Neutrophil (primary cell): ENCODE measurements around the gene IL4.

ENCODE experiments used
- H3K27ac ChIP-seq: fragments of 200-600 bp; sonication (generic); 2 replicates; pipeline ENCODE4 v1.5.1; 2016; ENCODE audit warnings: mild to moderate bottlenecking, moderate library complexity
- H3K27me3 ChIP-seq: fragments of 200-600 bp; sonication (generic); 2 replicates; pipeline ENCODE4 v1.6.0; 2016; ENCODE audit warnings: mild to moderate bottlenecking
- H3K36me3 ChIP-seq: fragments of 200-600 bp; sonication (generic); 2 replicates; pipeline ENCODE4 v1.5.1; 2017
- H3K4me1 ChIP-seq, 2 experiments: fragments of 200-600 bp in 1 of 2; sonication (generic) in 1 of 2; 1 replicate in 1 of 2; 2 replicates in 1 of 2; pipeline versions ENCODE4 v1.5.1 to v1.6.1; 2013 to 2016; ENCODE audit warnings: low read depth in 1 of 2, low read length in 1 of 2, mild to moderate bottlenecking in 1 of 2, moderate library complexity in 1 of 2; ENCODE audit not compliant: control insufficient read depth in 1 of 2, insufficient read depth in 1 of 2
- H3K4me3 ChIP-seq, 2 experiments: fragments of 200-600 bp in 1 of 2; sonication (generic) in 1 of 2; 1 replicate in 1 of 2; 2 replicates in 1 of 2; pipeline ENCODE4 v1.5.1; 2013 to 2016; ENCODE audit warnings: low read depth in 1 of 2, low read length in 1 of 2, mild to moderate bottlenecking in 1 of 2, moderate library complexity in 1 of 2
- H3K9me3 ChIP-seq: fragments of 200-600 bp; sonication (generic); 2 replicates; pipeline ENCODE4 v1.5.1; 2016
- TF ChIP-seq, protein P1 (sequence below): fragments of 200-600 bp; sonication (generic); IDR thresholded peaks from 2 replicates; pipeline ENCODE4 v1.5.1; 2016; ENCODE audit warnings: antibody characterized with exemption

The IL4 gene

DNA sequence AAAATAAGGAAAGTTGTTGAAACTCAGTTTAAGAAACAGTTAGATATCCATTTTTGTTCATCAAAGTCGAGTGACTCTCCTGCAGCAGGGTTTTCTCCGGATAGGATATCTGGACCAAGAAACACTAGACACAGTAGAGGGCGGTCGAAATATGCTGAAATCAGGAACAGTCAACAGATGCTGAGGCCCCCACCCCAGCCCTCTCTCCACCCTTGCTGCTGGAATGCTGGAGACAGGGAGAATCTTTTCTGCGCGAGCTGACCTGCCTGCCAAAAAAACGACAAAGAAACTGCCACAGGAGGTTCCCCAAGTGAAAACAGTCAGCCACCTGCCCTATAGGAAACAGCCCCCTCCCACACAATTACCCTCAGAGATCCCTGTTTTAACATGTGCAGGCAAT, 20.1 kb upstream of the IL4 start:
- Histone ChIP-seq H3K27me3 (peaks cover 86% of the 10 kb centered on the region), H3K9me3 (no peaks in the 10 kb centered on the region), H3K4me3 (no peak overlapping the region), H3K36me3 (no peaks in the 10 kb centered on the region), H3K27ac (no peak overlapping the region), H3K4me1 (peaks cover 0 to 4% of the 10 kb centered on the region in 2 experiments)
- TF ChIP-seq, protein P1, sequence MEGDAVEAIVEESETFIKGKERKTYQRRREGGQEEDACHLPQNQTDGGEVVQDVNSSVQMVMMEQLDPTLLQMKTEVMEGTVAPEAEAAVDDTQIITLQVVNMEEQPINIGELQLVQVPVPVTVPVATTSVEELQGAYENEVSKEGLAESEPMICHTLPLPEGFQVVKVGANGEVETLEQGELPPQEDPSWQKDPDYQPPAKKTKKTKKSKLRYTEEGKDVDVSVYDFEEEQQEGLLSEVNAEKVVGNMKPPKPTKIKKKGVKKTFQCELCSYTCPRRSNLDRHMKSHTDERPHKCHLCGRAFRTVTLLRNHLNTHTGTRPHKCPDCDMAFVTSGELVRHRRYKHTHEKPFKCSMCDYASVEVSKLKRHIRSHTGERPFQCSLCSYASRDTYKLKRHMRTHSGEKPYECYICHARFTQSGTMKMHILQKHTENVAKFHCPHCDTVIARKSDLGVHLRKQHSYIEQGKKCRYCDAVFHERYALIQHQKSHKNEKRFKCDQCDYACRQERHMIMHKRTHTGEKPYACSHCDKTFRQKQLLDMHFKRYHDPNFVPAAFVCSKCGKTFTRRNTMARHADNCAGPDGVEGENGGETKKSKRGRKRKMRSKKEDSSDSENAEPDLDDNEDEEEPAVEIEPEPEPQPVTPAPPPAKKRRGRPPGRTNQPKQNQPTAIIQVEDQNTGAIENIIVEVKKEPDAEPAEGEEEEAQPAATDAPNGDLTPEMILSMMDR: no peak

DNA sequence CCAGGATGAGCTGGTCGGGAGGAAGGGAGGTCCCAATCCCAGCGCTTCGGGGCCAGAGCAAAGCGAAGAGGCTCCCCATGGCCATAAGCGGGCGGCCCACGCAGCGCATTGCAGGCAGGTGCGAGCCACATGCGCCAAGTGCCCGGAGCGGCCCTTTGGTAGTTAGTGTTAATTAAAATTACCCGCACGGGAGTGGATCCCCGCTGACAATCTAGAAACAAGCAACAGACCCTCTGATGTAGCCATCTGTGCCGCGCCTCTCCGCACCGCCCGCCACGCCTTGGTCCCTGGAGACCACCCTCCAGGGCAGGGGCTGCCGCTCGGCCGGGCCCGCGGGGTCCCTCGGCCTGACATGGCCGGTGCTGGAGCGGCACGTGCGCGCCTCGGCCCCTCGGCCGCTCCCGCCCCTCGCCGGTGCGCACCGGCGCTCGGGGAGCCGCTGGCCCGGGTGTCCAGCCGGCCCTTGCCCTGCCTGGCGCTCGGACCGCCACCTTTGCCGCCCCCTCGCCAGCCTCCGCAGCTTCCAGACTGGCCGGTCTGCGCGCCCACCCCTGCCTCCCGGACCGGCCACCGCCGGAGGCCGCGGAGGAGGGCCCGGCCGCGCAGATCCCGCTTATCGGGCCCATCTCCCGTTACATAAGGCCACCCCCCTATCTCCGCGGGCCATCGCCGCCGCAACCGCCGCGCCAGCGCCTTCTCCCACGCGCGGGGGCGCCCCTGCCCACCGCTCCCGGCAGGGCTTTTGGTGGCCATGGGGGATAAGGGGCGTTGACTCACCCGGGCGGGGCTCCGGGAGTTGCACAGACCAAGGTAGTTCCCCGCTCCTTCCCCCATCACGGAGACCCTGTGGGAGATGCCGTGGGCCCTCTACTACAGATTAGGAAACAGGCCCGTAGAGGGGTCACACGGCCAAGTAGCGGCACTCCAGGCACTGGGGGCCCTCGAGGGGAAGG, 17.7 kb upstream of the IL4 start:
- H3K27ac ChIP-seq: no peak overlapping the region
- TF ChIP-seq, protein P1: no peak
- no peaks in the 10 kb centered on the region for H3K36me3 ChIP-seq
- peaks cover 76% of the 10 kb centered on the region for H3K27me3 ChIP-seq
- peaks cover 0 to 4% of the 10 kb centered on the region in 2 experiments for H3K4me1 ChIP-seq
- H3K4me3 ChIP-seq: no peak overlapping the region
- H3K9me3 ChIP-seq: no peaks in the 10 kb centered on the region

DNA sequence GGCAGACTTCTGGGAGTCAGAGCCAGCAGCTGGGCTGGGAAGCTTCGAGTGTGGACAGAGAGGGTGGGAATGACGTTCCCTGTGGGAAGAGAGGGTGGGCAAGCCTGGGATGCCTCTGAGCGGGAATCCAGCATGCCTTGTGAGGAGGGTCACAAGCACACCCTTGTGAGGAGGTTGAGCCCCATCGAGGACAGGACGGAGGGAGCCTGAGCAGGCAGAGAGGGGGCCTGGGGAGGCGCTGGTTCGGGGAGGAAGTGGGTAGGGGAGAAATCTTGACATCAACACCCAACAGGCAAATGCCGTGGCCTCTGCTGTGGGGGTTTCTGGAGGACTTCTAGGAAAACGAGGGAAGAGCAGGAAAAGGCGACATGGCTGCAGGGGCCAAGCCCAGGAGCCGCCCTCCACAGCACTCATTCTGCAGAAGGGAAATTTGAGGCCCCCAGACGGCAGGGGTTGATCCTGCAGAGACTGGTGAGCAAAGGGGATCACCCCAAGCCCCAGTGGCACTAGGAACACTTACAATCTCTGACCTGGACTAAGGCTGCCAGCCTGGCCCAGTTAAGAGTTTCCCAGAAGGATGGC, 16.9 kb upstream of the IL4 start:
- Histone ChIP-seq H3K4me3 (no peak overlapping the region), H3K27me3 (peaks cover 69% of the 10 kb centered on the region)

DNA sequence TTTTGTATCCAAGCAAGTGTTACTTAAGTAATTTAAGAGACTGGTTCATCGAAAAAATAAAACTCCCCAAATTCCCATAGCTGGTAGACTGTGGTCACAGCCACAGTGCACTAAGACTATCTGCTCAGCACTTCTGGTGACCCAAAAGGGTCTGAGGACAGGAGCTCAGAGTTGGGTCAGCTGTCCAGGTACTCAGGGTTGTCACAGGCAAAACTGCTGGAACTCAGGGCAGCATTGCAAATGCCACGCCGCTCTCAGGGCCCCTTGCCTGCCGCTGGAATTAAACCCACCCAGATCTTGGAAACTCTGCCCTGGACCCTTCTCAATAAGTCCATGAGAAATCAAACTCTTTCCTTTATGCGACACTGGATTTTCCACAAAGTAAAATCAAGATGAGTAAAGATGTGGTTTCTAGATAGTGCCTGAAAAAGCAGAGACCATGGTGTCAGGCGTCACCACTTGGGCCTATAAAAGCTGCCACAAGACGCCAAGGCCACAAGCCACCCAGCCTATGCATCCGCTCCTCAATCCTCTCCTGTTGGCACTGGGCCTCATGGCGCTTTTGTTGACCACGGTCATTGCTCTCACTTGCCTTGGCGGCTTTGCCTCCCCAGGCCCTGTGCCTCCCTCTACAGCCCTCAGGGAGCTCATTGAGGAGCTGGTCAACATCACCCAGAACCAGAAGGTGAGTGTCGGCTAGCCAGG, 16.0 kb upstream of the IL4 start, which contains the start of gene IL13:
IL13 (plus strand) TSS at position 498 of the 705 bp plus-strand sequence; CDS start at position 512, 14 bp downstream.
- Histone ChIP-seq H3K4me3 (no peak within 1 kb of the TSS), H3K4me1 (peaks cover 0 to 4% of the 10 kb centered on the region in 2 experiments), H3K27ac (no peak within 1 kb of the TSS), H3K36me3 (no peaks in the 10 kb centered on the region), H3K27me3 (peaks cover 59% of the 10 kb centered on the region), H3K9me3 (no peaks in the 10 kb centered on the region)
- TF ChIP-seq, protein P1: no peak

More for the DNA sequence above, 16.9 kb upstream of the IL4 start:
- H3K36me3 ChIP-seq: no peaks in the 10 kb centered on the region
- peaks cover 0 to 4% of the 10 kb centered on the region in 2 experiments for H3K4me1 ChIP-seq
- H3K9me3 ChIP-seq: no peaks in the 10 kb centered on the region
- no peak overlapping the region for H3K27ac ChIP-seq
- TF ChIP-seq, protein P1: no peak

DNA sequence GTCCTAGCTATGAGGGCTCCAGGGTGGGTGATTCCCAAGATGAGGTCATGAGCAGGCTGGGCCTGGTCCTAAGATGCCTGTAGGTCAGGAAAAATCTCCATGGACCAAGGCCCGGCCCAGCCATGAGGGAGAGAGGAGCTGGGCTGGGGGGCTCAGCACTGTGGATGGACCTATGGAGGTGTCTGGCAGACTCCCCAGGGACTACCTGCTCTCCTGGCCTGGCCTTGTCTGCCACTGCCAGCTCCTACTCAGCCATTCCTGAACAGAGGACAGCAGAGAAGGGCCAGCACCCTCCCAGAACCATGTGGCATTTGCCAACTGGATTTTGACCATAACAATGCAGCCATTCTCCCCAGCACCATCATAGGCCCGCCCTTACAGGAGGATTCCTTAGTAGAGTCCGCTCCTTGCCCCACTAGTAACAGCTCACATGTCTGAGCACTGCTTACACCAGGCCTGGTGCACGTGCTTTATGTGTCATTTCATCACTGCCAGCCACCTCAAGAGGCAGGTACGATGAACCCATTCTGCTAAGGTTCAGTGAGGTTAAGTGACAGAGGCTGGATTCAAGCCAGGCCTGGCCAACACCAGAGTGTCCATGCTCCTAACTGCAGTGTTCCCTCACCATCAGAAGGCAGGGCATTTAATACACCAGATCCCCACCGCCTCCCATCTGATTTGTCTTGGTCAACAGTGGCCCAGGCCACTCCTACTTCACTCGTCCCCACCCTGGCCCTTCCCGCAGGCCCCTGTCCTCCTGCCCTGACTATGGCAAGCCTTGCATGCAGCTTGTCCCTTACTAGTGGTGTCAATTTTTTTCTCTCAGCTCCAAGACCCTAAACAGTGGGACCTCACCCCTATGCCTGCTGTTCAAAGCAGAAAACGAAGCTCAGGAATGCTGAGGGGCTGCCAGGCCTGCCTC, 15.1 kb upstream of the IL4 start:
- TF ChIP-seq, protein P1: no peak
- H3K27ac ChIP-seq: no peak overlapping the region
- peaks cover 0 to 4% of the 10 kb centered on the region in 2 experiments for H3K4me1 ChIP-seq
- no peaks in the 10 kb centered on the region for H3K9me3 ChIP-seq
- H3K27me3 ChIP-seq: peaks cover 51% of the 10 kb centered on the region
- no peaks in the 10 kb centered on the region for H3K36me3 ChIP-seq
- H3K4me3 ChIP-seq: no peak overlapping the region
